ENCODE measurements around the gene CAST. TPM values are rescaled to one million over a fixed set of nuclear protein-coding genes. Genes with fewer than 3 reads are reported as not detected.
A peak's percentile ranks its signal among the peaks of the same experiment; 100 is the strongest.
"Not testable (repeated sequence)": the region's sequence is repeated elsewhere in the genome, so short reads cannot be mapped to it uniquely, and the experiment has no call there.

CAST gene
- total RNA-seq, 1 donor from 2014 or later: 199 TPM

DNA sequence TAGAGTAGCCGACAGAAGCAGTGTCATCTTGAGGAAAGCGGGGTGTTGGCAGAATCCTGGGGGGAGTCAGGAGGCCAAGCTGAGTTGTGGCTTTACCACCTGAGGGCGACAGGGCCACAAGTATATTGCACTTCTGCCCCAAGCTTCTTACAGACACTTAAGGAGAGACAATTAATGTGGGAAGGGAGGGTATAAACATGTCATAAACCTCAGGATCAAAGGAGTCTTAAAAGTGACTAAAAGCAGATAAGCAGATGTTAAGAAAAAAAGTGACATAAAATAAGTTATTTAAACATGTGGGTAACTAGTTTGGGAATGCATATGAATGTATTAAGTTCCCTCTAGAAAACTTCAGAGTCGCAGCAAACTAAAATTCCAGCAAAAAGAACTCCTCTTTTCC is 81.6 kb downstream of the CAST start:
- DNase-seq (ENCODE audit: extremely low read depth, low read depth, low spot score): no peak

DNA sequence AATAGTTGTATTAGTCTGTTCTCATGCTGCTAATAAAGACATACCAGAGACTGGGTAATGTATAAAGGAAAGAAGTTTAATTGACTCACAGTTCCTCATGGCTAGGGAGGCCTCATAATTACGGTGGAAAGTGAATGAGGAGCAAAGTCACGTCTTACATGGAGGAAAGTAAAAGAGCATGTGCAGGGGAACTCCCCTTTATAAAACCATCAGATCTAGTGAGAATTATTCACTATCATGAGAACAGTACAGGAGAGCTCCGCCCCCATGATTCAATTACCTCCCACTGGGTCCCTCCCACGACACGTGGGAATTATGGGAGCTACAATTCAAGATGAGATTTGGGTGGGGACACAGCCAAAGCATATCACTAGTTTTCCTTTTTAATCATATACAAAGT is 82.0 kb downstream of the CAST start:
- not testable (repeated sequence) for DNase-seq (ENCODE audit: extremely low read depth, low read depth, low spot score)

- DNase-seq (ENCODE audit: extremely low read depth, low read depth, low spot score): no peak
Measured at GRCh38 chr5:96745025-96745424, 82.8 kb downstream of the CAST start.

DNA sequence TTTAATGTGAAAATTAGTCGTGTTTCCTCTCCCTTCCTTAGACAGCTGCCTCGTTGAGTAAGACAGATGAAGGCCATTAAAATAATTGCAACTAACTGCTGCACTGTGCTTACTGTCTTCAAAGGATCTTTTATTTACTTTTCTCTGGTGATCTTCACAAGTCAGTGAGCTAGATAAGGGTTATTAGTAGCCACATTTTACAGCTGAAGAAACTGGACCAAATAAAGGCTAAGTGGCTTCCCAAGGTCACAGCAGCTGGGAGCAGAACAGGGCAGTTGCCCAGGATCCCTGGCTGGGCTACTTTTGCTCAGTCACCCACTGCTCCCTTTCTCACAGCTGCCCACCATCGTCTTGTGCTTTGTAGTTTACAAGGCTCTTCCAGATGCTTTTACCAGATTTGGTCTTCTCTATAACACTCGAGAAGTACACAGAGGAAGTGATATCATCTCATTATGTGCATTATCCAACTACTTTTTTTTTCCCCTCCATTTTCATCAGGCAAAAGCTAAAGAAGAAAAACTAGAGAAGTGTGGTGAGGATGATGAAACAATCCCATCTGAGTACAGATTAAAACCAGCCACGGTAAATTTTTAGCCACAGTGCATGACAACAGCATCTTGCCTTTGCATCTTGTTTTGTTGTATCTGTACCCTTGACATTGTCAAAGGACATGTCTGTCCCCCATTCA is 83.8 kb downstream of the CAST start:
- no peak for DNase-seq (ENCODE audit: extremely low read depth, low read depth, low spot score)

- DNase-seq (ENCODE audit: extremely low read depth, low read depth, low spot score): no peak
Measured at GRCh38 chr5:96747720-96748119, 85.5 kb downstream of the CAST start.

- no peak for DNase-seq (ENCODE audit: extremely low read depth, low read depth, low spot score)
Measured at GRCh38 chr5:96750110-96750822, 88.1 kb downstream of the CAST start.

- no peak for DNase-seq (ENCODE audit: extremely low read depth, low read depth, low spot score)
Measured at GRCh38 chr5:96751203-96752169, 89.3 kb downstream of the CAST start.

DNA sequence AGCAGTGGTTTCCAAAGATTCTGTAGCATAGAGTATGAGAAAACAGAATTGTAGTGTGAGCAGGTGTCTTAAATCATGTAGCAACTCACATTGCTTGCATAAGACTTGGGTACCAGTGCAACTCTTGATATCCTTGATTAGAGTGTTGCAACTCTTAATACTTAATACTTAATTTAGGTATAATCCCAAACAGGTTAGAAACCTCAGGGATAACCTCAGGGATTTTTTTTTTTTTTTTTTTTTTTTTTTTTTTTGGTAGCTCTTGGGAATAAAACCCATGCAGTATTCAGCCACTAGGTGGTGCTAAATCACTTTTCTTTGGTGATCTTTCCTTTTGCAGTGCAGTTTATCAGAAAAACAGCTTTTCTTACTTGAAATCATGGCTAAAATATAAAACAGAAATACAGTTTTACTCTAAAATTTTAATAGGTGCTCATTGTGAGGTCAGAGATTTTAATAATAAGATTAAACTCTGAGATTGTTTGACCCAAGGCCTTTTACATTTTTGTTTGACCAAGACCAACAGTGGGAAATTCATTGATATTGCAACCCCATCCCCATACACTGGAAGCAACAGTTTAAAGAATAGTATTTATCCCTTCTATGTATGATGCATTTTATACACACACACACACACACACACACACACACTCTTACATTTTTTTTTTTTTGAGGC is 90.3 kb downstream of the CAST start:
- DNase-seq (ENCODE audit: extremely low read depth, low read depth, low spot score): peak; percentile 67

- no peak for DNase-seq (ENCODE audit: extremely low read depth, low read depth, low spot score)
Measured at GRCh38 chr5:96753017-96753397, 90.8 kb downstream of the CAST start.

- DNase-seq (ENCODE audit: extremely low read depth, low read depth, low spot score): no peak
Measured at GRCh38 chr5:96753848-96754247, 91.7 kb downstream of the CAST start.

- DNase-seq (ENCODE audit: extremely low read depth, low read depth, low spot score): no peak
Measured at GRCh38 chr5:96755851-96756250, 93.7 kb downstream of the CAST start.

- DNase-seq (ENCODE audit: extremely low read depth, low read depth, low spot score): no peak
Measured at GRCh38 chr5:96756985-96757384, 94.8 kb downstream of the CAST start.

- no peak for DNase-seq (ENCODE audit: extremely low read depth, low read depth, low spot score)
Measured at GRCh38 chr5:96758621-96759020, 96.4 kb downstream of the CAST start.

DNA sequence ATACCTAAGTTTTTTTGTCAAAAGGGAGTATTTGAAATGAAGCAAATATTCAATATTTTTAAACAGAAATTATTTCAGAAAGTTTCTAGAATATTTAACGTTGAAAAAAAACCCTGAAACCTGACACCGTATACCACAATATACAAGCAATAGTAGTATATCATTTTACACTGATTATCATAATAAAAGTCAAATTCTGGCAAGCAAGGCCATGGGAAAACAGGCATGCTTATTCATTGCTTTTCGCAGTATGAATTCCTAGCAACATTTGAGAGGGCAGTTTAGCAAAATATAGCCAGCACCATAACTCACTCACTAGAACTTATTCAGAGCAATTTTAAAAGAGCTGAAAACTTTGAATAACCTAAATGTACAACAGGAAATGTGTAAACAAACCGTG is 99.4 kb downstream of the CAST start:
- DNase-seq (ENCODE audit: extremely low read depth, low read depth, low spot score): no peak

GRCh38 chr5:96763026-96763425 is 100.8 kb downstream of the CAST start:
- no peak for DNase-seq (ENCODE audit: extremely low read depth, low read depth, low spot score)

GRCh38 chr5:96765043-96765442 is 102.9 kb downstream of the CAST start:
- DNase-seq (ENCODE audit: extremely low read depth, low read depth, low spot score): no peak

DNA sequence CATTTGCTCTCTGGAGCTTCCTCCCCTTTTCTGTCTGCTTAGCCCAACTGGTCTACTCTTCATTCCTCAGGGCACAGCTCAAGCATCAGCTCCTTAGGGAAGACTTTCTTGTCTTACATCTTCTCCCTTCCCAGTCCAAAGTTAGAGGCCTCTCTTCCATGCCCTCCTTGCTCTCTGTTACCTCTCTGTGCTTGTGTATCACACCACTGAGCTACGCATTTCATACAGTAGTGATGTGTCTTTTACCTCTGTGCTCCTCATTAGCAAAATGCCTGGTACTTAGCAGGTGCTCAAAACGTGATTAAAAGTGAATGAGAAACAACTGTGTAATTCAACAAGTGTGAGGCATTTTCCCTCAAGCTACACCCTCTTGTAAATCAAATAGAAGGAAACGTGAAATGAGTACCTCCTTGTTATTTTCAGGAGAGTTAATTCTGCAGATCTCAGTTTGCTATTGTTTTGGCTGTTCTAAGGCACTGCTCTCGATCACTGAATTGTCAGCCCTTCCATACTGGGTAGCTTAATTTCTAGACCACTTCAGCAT is 106.6 kb downstream of the CAST start:
- DNase-seq (ENCODE audit: extremely low read depth, low read depth, low spot score): no peak

- DNase-seq (ENCODE audit: extremely low read depth, low read depth, low spot score): no peak
Measured at GRCh38 chr5:96771395-96771794, 109.2 kb downstream of the CAST start.

DNA sequence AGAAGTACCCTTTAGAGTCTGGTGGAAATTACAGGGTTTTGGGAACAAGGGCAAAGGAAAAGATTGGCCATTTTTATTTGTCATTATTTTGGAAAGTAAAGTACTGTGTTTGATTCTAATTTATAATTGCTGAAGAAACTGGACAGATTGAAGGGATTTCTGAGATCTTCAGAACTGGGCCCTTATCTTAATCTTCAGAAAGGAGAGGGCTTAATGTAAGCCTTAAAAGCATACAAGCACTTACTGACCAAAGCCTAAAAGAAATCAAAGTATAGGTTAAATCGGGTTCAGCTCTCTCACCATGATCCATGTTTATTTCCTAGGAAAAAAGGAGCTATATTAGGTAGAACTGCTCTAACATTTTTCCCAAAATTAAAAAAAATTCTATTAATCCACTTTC is 109.9 kb downstream of the CAST start:
- no peak for DNase-seq (ENCODE audit: extremely low read depth, low read depth, low spot score)

DNA sequence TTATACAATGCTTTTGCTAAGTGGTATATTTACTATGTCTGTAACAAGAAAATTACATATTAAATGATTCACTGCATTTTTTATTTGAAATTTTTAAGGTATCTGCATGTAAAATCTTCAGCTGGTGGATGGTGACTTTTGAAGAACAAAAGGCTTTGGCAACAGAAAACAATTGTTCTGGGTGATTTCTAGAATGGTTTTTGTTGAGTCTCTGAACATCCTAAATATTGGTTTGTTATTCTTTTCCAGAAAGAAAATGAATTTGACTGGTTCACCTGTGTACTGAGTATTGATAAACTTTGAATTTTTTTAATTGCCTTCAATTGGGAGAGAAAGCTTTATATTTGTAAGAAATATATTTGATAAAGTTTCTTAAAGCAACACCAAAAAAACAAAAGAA is 110.4 kb downstream of the CAST start:
- no peak for DNase-seq (ENCODE audit: extremely low read depth, low read depth, low spot score)

GRCh38 chr5:96775050-96775449 is 112.9 kb downstream of the CAST start:
- no peak for DNase-seq (ENCODE audit: extremely low read depth, low read depth, low spot score)
